H1 (cell line): ENCODE data around the gene SORD. TPM values are rescaled to one million over a fixed set of nuclear protein-coding genes. Genes with fewer than 3 reads are reported as not detected.
A peak's percentile ranks its signal among the peaks of the same experiment; 100 is the strongest.

Source experiments
- CTCF ChIA-PET: fragments of 300-600 bp; sonication (Branson Sonifier 250); formaldehyde crosslinking; loops from one replicate; lab custom pipeline; 2021; ENCODE audit not compliant: partially characterized antibody; lab: Charles Lee
- POLR2A ChIA-PET: fragments of 300-600 bp; sonication (Branson Sonifier 250); formaldehyde crosslinking; loops from one replicate; lab custom pipeline; 2021; ENCODE audit warnings: inconsistent platforms; ENCODE audit not compliant: partially characterized antibody; lab: Charles Lee
- DNase-seq, 2 experiments: peaks; one replicate each; pipeline versions ENCODE4 v3.0.0 to v3.0.0-alpha.2; 2010 to 2022; ENCODE audit warnings: low spot score in 2 of 2, low read depth in 1 of 2, mixed read lengths in 1 of 2
- FAIRE-seq: peaks from 2 replicates; lab custom pipeline; 2011; peaks lifted over from hg19 to GRCh38; lab: Jason Lieb, UNC
- H2AFZ ChIP-seq: 2 replicates; pipeline ENCODE4 v1.8.1; 2012; ENCODE audit warnings: low read length, inconsistent platforms
- H2AK5ac ChIP-seq: 2 replicates; pipeline ENCODE4 v1.6.1; 2013; ENCODE audit warnings: low read depth, low read length
- H2BK120ac ChIP-seq: replicated peaks from 2 replicates; pipeline ENCODE3; 2013; ENCODE audit warnings: low read depth, low read length, inconsistent platforms
- H2BK12ac ChIP-seq: 2 replicates; pipeline ENCODE4 v1.6.1; 2013; ENCODE audit warnings: low read depth, low read length
- H2BK15ac ChIP-seq: 2 replicates; pipeline ENCODE4 v1.6.1; 2013; ENCODE audit warnings: low read length
- H2BK20ac ChIP-seq: 2 replicates; pipeline ENCODE4 v1.6.1; 2013; ENCODE audit warnings: low read length
- H2BK5ac ChIP-seq: 2 replicates; pipeline ENCODE4 v1.6.1; 2013; ENCODE audit warnings: low read depth, low read length
- H3K14ac ChIP-seq: 2 replicates; pipeline ENCODE4 v1.6.1; 2013; ENCODE audit warnings: inconsistent platforms; ENCODE audit not compliant: insufficient read length
- H3K18ac ChIP-seq: 2 replicates; pipeline ENCODE4 v1.6.1; 2013; ENCODE audit warnings: low read length; ENCODE audit errors: extremely low read depth
- H3K23ac ChIP-seq: 2 replicates; pipeline ENCODE4 v1.6.1; 2013; ENCODE audit warnings: inconsistent platforms; ENCODE audit not compliant: insufficient read length
- H3K23me2 ChIP-seq: 2 replicates; pipeline ENCODE4 v1.6.1; 2013; ENCODE audit warnings: low read depth, low read length
- H3K27ac ChIP-seq: 2 replicates; pipeline ENCODE4 v1.6.1; 2011; ENCODE audit warnings: low read depth, low read length, inconsistent platforms
- H3K27me3 ChIP-seq, 4 experiments: replicated peaks in 1 of 4; 1 replicate in 1 of 4; 2 replicates in 3 of 4; pipeline versions ENCODE4 v1.6.1 to v1.8.1; 2011 to 2013; ENCODE audit warnings: low read length in 3 of 4, mild to moderate bottlenecking in 3 of 4, inconsistent platforms in 2 of 4, mixed read lengths in 2 of 4, moderate library complexity in 1 of 4; ENCODE audit not compliant: control insufficient read depth in 3 of 4, insufficient read depth in 3 of 4; ENCODE audit errors: extremely low read depth in 1 of 4
- H3K36me3 ChIP-seq, 4 experiments: 2 replicates each; pipeline versions ENCODE4 v1.6.1 to v1.8.1; 2011 to 2013; ENCODE audit warnings: mild to moderate bottlenecking in 4 of 4, low read length in 3 of 4, moderate library complexity in 2 of 4, control low read depth in 1 of 4, inconsistent platforms in 1 of 4; ENCODE audit not compliant: insufficient read depth in 4 of 4, control insufficient read depth in 2 of 4
- H3K4ac ChIP-seq: replicated peaks from 2 replicates; pipeline ENCODE3; 2013; ENCODE audit warnings: low read length, low read depth, mixed read lengths, inconsistent platforms; ENCODE audit not compliant: insufficient read length
- H3K4me1 ChIP-seq, 4 experiments: replicated peaks in 1 of 4; 1 replicate in 1 of 4; 2 replicates in 3 of 4; pipeline versions ENCODE4 v1.6.1 to v1.8.1; 2011 to 2013; ENCODE audit warnings: low read length in 3 of 4, inconsistent platforms in 2 of 4, mixed read lengths in 1 of 4; ENCODE audit not compliant: insufficient read depth in 4 of 4, control insufficient read depth in 3 of 4
- H3K4me2 ChIP-seq, 2 experiments: 2 replicates each; pipeline versions ENCODE4 v1.6.1 to v1.8.1; 2011 to 2013; ENCODE audit warnings: low read depth in 2 of 2, low read length in 2 of 2, control low read depth in 1 of 2, inconsistent platforms in 1 of 2, mild to moderate bottlenecking in 1 of 2; ENCODE audit not compliant: insufficient read depth in 1 of 2
- H3K4me3 ChIP-seq, 4 experiments: fragments of 200-600, 300-600 bp in 1 of 4; sonication (generic), shearing (Covaris generic), sonication (Bioruptor Twin) in 1 of 4; 2 replicates each; pipeline versions ENCODE4 v1.5.1 to v1.8.1; 2011 to 2016; ENCODE audit warnings: low read length in 4 of 4, low read depth in 3 of 4, control low read depth in 2 of 4, inconsistent platforms in 2 of 4, mild to moderate bottlenecking in 2 of 4, mixed read lengths in 1 of 4, moderate library complexity in 1 of 4; ENCODE audit not compliant: insufficient read depth in 2 of 4; ENCODE audit errors: extremely low read depth in 1 of 4
- H3K56ac ChIP-seq: replicated peaks from 2 replicates; pipeline ENCODE3; 2013; ENCODE audit warnings: low read depth, mild to moderate bottlenecking, mixed read lengths, low read length, inconsistent platforms; ENCODE audit not compliant: insufficient read length
- H3K79me1 ChIP-seq: 2 replicates; pipeline ENCODE4 v1.6.1; 2013; ENCODE audit warnings: low read depth, low read length, control low read depth
- H3K79me2 ChIP-seq, 2 experiments: 2 replicates each; pipeline versions ENCODE4 v1.6.1 to v1.8.1; 2012 to 2013; ENCODE audit warnings: low read length in 2 of 2, mild to moderate bottlenecking in 2 of 2, inconsistent platforms in 1 of 2; ENCODE audit not compliant: insufficient read depth in 2 of 2, control insufficient read depth in 1 of 2
- H3K9ac ChIP-seq, 4 experiments: replicated peaks in 1 of 4; 1 replicate in 1 of 4; 2 replicates in 3 of 4; pipeline versions ENCODE4 v1.6.1 to v1.8.1; 2011 to 2013; ENCODE audit warnings: low read depth in 3 of 4, low read length in 3 of 4, control low read depth in 2 of 4, mild to moderate bottlenecking in 2 of 4, moderate library complexity in 2 of 4, inconsistent platforms in 1 of 4; ENCODE audit errors: extremely low read depth in 1 of 4
- H3K9me3 ChIP-seq, 2 experiments: 2 replicates each; pipeline versions ENCODE4 v1.6.1 to v1.8.1; 2012 to 2013; ENCODE audit warnings: mild to moderate bottlenecking in 2 of 2, moderate library complexity in 2 of 2, control low read depth in 1 of 2, inconsistent platforms in 1 of 2, low read depth in 1 of 2, low read length in 1 of 2, mixed read lengths in 1 of 2; ENCODE audit not compliant: insufficient read depth in 2 of 2
- H4K20me1 ChIP-seq, 2 experiments: replicated peaks in 1 of 2; 2 replicates each; pipeline versions ENCODE3 to v1.8.1; 2011 to 2013; ENCODE audit warnings: inconsistent platforms in 2 of 2, low read length in 2 of 2, mild to moderate bottlenecking in 1 of 2; ENCODE audit not compliant: insufficient read depth in 2 of 2, control insufficient read depth in 1 of 2
- H4K5ac ChIP-seq: 2 replicates; pipeline ENCODE4 v1.6.1; 2013; ENCODE audit warnings: low read length, low read depth, mixed read lengths, inconsistent platforms; ENCODE audit not compliant: insufficient read length
- H4K8ac ChIP-seq: 2 replicates; pipeline ENCODE4 v1.8.0; 2013; ENCODE audit warnings: mild to moderate bottlenecking, moderate library complexity, low read length, inconsistent platforms; ENCODE audit not compliant: insufficient read depth; ENCODE audit errors: extremely low read depth
- H4K91ac ChIP-seq: replicated peaks from 2 replicates; pipeline ENCODE3; 2013; ENCODE audit warnings: low read length, mixed read lengths, inconsistent platforms; ENCODE audit not compliant: insufficient read length
- BCL11A ChIP-seq, 2 experiments: IDR thresholded peaks; one replicate each; pipeline ENCODE4 v1.6.1; 2011; ENCODE audit warnings: low read depth in 2 of 2, low read length in 2 of 2, mild to moderate bottlenecking in 2 of 2
- RNF2 ChIP-seq: fragments of 200-900, 300-1000 bp; sonication (generic); IDR thresholded peaks from 2 replicates; pipeline ENCODE4 v1.7.1; 2016; ENCODE audit warnings: borderline replicate concordance, low read depth, mild to moderate bottlenecking, antibody characterized with exemption, low read length; ENCODE audit not compliant: poor library complexity, severe bottlenecking; ENCODE audit errors: missing control alignments
- WGBS, 2 experiments: shearing (Covaris generic) in 1 of 2; methylation state at CpG; one replicate each; pipeline versions ENCODE4 v1.1.6 to v1.1.7; 2013 to 2015; ENCODE audit warnings: low lambda C conversion rate in 2 of 2, mixed read lengths in 2 of 2, inconsistent platforms in 1 of 2, low coverage in 1 of 2, missing lambda C conversion rate in 1 of 2; ENCODE audit not compliant: insufficient replicate concordance in 2 of 2, insufficient coverage in 1 of 2, insufficient read length in 1 of 2; ENCODE audit errors: extremely low coverage in 1 of 2, missing lambda C conversion rate in 1 of 2; 5-methylcytosine and 5-hydroxymethylcytosine counted together
- polyA plus RNA-seq, 7 experiments: library from polyadenylated mRNA; depleted of rRNA in 3 of 7; stranded (reverse) in 5 of 7; unstranded in 2 of 7; fragments of >200 nt in 5 of 7; fragments of 200-250 nt in 2 of 7; gene quantifications; 1 replicate in 5 of 7; 2 replicates in 1 of 7; 4 replicates in 1 of 7; pipeline versions ENCODE4 v1.2.1 to v1.2.3, GENCODE V29; 2011 to 2013; ENCODE audit warnings: missing spikeins in 2 of 7, mixed read lengths in 2 of 7
- total RNA-seq: library from RNA; stranded (reverse); fragmentation: NEBNext Ultra II Directional; extraction: Animal tissue kit (Norgen Biotek cat#: 25700); gene quantifications from 2 replicates; pipeline ENCODE4 v1.2.1, GENCODE V29; 2021

SORD gene
- total and polyA plus RNA-seq, 2 of the 8 experiments (the other 6 are each of a cell fraction or from before 2014, with no cell fraction given) = 52.6 to 75.8 TPM

- Histone ChIP-seq H3K4me3 (peak overlapping the region in 1 of 4 experiments; percentile 54; a peak in 2 of 8 replicates), H2BK20ac (no peak overlapping the region), H3K27me3 (peaks cover 68 to 79% (median 71%) of the 10 kb centered on the region in 4 experiments), H4K20me1 (peaks cover 21 to 44% of the 10 kb centered on the region in 2 experiments), H3K4me1 (peaks cover 0 to 31% (median 24%) of the 10 kb centered on the region in 4 experiments; a peak in 6 of 7 replicates), H2AK5ac (no peak overlapping the region), H4K91ac (no peak overlapping the region), H3K23ac (no peak overlapping the region), H4K5ac (no peak overlapping the region), H3K56ac (no peak overlapping the region), H4K8ac (peak overlapping the region; percentile 25; the same call in 1 of the 2 replicates), H3K36me3 (peaks cover 0 to 7% (median 0%) of the 10 kb centered on the region in 4 experiments; a peak in 1 of 8 replicates), H3K9me3 (no peaks in the 10 kb centered on the region; a peak in 1 of 4 replicates), H3K4ac (no peak overlapping the region), H3K18ac (no peak overlapping the region; the same call in 1 of the 2 replicates), H2BK12ac (no peak overlapping the region), H2AFZ (no peak overlapping the region), H3K79me1 (no peaks in the 10 kb centered on the region), H3K14ac (no peak overlapping the region), H3K27ac (no peak overlapping the region), H2BK120ac (no peak overlapping the region), H3K4me2 (peak overlapping the region; percentile 4 to 65), H2BK5ac (no peak overlapping the region), H3K23me2 (peaks cover 6% of the 10 kb centered on the region; the same call in 1 of the 2 replicates), H3K9ac (no peak overlapping the region), H2BK15ac (peak overlapping the region; percentile 61; the same call in 1 of the 2 replicates), H3K79me2 (no peaks in the 10 kb centered on the region)
- WGBS, 2 experiments = 20% methylated on average over 17 of the region's 19 CpGs; no CpG with 5 or more reads in 1 of the 2 experiments
- TF ChIP-seq BCL11A (IDR thresholded peaks at IDR 0.05; ENCODE audit: low read depth in 2 of 2, low read length in 2 of 2) (no peak), RNF2 (peak; percentile 61)
- no peak for FAIRE-seq
- CTCF ChIA-PET = interaction anchor here (0.5 to 5.5 kb wide), 8 partner anchors 9 to 71 kb away, joined by 3 to 45 read pairs (median 5); partner anchors contain the start of genes DUOX1 and DUOXA1
- POLR2A ChIA-PET = interaction anchor here (1.3 to 1.4 kb wide), 2 partner anchors 18 to 49 kb away, joined by 3 to 4 read pairs; no protein-coding TSS in a partner anchor
- DNase-seq = no peak
Observed at GRCh38 chr15:45116006-45116481, 93.0 kb downstream of the SORD start.
